Choroid plexus epithelial cell (primary cell): Measurements from ENCODE around the gene SNAP29.

Source experiments
- DNase-seq: peaks from one replicate; pipeline ENCODE4 v3.0.0-alpha.2; 2010; ENCODE audit warnings: low read depth
- H3K4me3 ChIP-seq: 2 replicates; pipeline ENCODE4 v1.5.1; 2011; ENCODE audit warnings: low read depth, mild to moderate bottlenecking, control low read depth, low read length, moderate library complexity
- CTCF ChIP-seq: conservative IDR thresholded peaks from 2 replicates; pipeline ENCODE4 v1.5.1; 2011; ENCODE audit warnings: low read depth, mild to moderate bottlenecking, control low read depth, inconsistent platforms, low read length, moderate library complexity

The SNAP29 gene

GRCh38 chr22:20858615-20859416 is at the start of gene SNAP29, which contains the start of gene PI4KA:
TSS of gene SNAP29 (plus strand) at chr22:20859007. CDS start at chr22:20859111, 104 bp downstream.
TSS of gene PI4KA (minus strand) at chr22:20858811. CDS start at chr22:20858725, 86 bp downstream.
- no peak for TF ChIP-seq CTCF
- peak within 1 kb of the TSS; percentile 84 for H3K4me3 ChIP-seq
- DNase-seq = peak; percentile 99

GRCh38 chr22:20809538-20810185 is 49.1 kb upstream of the SNAP29 start:
- no peak for DNase-seq
- no peak for TF ChIP-seq CTCF
- no peak overlapping the region for H3K4me3 ChIP-seq

GRCh38 chr22:20810645-20811044 is 48.2 kb upstream of the SNAP29 start:
- TF ChIP-seq CTCF = no peak
- no peak overlapping the region for H3K4me3 ChIP-seq
- DNase-seq = no peak

GRCh38 chr22:20811171-20811570 is 47.6 kb upstream of the SNAP29 start:
- TF ChIP-seq CTCF = no peak
- H3K4me3 ChIP-seq = no peak overlapping the region
- DNase-seq = no peak

GRCh38 chr22:20811971-20812660 is 46.7 kb upstream of the SNAP29 start:
- no peak overlapping the region for H3K4me3 ChIP-seq
- TF ChIP-seq CTCF = no peak
- no peak for DNase-seq

GRCh38 chr22:20813056-20813455 is 45.8 kb upstream of the SNAP29 start:
- no peak overlapping the region for H3K4me3 ChIP-seq
- TF ChIP-seq CTCF = no peak
- no peak for DNase-seq
